Measurements from ENCODE around the gene ZAP70. TPM values are rescaled to one million over a fixed set of nuclear protein-coding genes. Genes with fewer than 3 reads are reported as not detected.

The ZAP70 gene
- total and polyA plus RNA-seq, 10 donors: 35.2 to 96.1 (median 62.2) TPM

DNA sequence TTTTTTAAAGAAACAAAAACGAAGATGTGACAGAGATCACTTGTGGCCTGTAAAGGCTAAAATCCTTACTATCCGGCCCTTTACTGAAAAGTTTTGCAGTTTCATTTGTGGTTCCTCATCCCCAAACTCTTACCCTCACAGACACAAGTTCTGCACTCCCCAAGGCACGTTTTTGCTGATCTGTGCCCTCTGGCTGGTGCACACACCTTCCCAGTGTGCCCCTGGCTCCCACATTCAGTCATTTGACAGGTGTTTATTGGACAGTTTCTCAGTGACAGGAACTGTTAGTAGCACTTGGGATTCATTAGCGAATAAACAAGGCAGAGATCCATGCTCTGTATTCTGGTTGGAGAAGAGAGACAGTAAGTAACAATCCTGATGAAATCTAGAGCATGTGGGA, 22.8 kb downstream of the ZAP70 start:
- TF ChIP-seq POLR2A (IDR thresholded peaks at IDR 0.05): no peak
- TF ChIP-seq, protein P1, sequence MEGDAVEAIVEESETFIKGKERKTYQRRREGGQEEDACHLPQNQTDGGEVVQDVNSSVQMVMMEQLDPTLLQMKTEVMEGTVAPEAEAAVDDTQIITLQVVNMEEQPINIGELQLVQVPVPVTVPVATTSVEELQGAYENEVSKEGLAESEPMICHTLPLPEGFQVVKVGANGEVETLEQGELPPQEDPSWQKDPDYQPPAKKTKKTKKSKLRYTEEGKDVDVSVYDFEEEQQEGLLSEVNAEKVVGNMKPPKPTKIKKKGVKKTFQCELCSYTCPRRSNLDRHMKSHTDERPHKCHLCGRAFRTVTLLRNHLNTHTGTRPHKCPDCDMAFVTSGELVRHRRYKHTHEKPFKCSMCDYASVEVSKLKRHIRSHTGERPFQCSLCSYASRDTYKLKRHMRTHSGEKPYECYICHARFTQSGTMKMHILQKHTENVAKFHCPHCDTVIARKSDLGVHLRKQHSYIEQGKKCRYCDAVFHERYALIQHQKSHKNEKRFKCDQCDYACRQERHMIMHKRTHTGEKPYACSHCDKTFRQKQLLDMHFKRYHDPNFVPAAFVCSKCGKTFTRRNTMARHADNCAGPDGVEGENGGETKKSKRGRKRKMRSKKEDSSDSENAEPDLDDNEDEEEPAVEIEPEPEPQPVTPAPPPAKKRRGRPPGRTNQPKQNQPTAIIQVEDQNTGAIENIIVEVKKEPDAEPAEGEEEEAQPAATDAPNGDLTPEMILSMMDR (IDR thresholded peaks at IDR 0.05 in 8 of 11, conservative IDR thresholded peaks at IDR 0.05 in 3 of 11): no peak
- no peak for TF ChIP-seq POLR2AphosphoS5 (IDR thresholded peaks at IDR 0.05)
- DNase-seq: no peak
- Histone ChIP-seq H3K36me3 (peaks cover 0 to 83% (median 13%) of the 10 kb centered on the region in 6 donors), H3K4me3 (no peak overlapping the region), H3K27me3 (replicated peaks in 1 of 7) (no peaks in the 10 kb centered on the region), H3K27ac (no peak overlapping the region), H3K4me1 (peaks cover 0 to 20% (median 5%) of the 10 kb centered on the region in 6 donors), H3K9me3 (no peaks in the 10 kb centered on the region)
- intact Hi-C loops (cut with DNase I; ENCODE audit: low total_unique reads): no loop called here
- 67 to 84% (median 77%) methylated on average over 4 of the region's 4 CpGs for WGBS, 5 donors

DNA sequence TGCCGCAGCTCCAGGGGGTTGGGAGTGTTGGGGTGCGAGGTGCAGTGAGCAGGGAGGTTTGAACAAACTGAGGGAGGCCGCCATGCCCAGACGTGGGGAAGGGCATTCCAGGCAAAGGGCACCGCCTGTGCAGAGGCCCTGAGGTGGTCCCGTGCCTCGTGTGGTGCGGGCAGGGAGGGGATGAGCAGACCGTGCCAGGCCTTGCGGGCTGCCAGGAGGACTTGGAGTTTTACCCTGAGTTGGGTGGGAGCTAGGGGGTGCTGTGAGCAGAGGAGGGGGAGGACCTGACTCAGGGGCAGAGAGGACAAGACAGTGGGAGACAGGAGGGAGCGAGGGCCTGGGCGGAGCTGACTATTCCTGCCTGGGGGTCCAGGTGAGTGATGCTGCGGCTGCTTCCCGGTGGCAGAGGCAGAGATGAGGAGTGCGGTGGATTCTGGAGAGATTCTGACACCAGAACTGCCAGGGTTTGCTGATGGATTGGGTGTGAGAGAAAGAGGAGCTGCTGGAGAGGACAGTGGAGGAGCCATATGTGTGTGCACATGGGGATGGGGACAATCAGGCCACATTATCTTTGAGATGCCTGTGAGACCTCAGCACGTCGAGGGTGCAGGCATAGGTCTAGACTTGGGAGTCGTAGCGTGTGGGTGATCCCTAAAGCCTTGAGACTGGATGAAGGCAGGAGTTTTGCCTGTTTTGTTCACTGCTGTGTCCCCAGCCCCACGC, 23.4 kb downstream of the ZAP70 start:
- Histone ChIP-seq H3K4me3 (no peak overlapping the region), H3K9me3 (no peaks in the 10 kb centered on the region), H3K27ac (no peak overlapping the region), H3K4me1 (peaks cover 0 to 21% (median 10%) of the 10 kb centered on the region in 6 donors), H3K27me3 (replicated peaks in 1 of 7) (no peaks in the 10 kb centered on the region), H3K36me3 (peaks cover 0 to 78% (median 13%) of the 10 kb centered on the region in 6 donors)
- peak; percentile 67 for DNase-seq
- intact Hi-C loops (cut with DNase I; ENCODE audit: low total_unique reads): no loop called here
- no peak for TF ChIP-seq POLR2A (IDR thresholded peaks at IDR 0.05)
- TF ChIP-seq POLR2AphosphoS5 (IDR thresholded peaks at IDR 0.05): peak in 1 of 3 donors; percentile 49
- WGBS, 5 donors: 89 to 92% (median 91%) methylated on average over 20 of the region's 20 CpGs

DNA sequence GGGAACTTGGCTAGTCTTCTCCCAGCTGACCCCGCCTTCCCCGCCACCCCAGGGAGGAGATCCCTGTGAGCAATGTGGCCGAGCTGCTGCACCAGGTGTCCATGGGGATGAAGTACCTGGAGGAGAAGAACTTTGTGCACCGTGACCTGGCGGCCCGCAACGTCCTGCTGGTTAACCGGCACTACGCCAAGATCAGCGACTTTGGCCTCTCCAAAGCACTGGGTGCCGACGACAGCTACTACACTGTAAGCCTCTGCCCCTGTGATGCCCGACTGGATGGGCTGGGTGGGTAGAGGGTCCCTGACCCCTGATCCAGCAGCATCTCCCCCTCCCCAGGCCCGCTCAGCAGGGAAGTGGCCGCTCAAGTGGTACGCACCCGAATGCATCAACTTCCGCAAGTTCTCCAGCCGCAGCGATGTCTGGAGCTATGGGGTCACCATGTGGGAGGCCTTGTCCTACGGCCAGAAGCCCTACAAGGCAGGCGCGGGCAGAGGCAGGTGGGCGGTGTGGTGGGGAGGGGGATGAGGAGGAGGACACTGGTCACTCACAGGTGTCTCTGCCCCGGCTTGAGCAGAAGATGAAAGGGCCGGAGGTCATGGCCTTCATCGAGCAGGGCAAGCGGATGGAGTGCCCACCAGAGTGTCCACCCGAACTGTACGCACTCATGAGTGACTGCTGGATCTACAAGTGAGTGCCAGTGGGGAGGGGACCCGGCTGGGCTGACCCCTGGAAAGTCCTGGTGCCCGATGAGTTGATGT, 24.2 kb downstream of the ZAP70 start:
- H3K4me1 ChIP-seq: peaks cover 0 to 29% (median 17%) of the 10 kb centered on the region in 6 donors
- H3K27me3 ChIP-seq (replicated peaks in 1 of 7): no peaks in the 10 kb centered on the region
- intact Hi-C loops (cut with DNase I; ENCODE audit: low total_unique reads): no loop called here
- no peaks in the 10 kb centered on the region for H3K9me3 ChIP-seq
- H3K27ac ChIP-seq: no peak overlapping the region
- peak; percentile 72 for DNase-seq
- peaks cover 0 to 70% (median 13%) of the 10 kb centered on the region in 6 donors for H3K36me3 ChIP-seq
- no peak overlapping the region for H3K4me3 ChIP-seq
- WGBS, 5 donors: 90 to 95% (median 93%) methylated on average over 26 to 32 of the region's 32 CpGs
- peak in 1 of 3 donors; percentile 58 for TF ChIP-seq POLR2AphosphoS5 (IDR thresholded peaks at IDR 0.05)
- TF ChIP-seq, protein P1 (IDR thresholded peaks at IDR 0.05 in 8 of 11, conservative IDR thresholded peaks at IDR 0.05 in 3 of 11): no peak

DNA sequence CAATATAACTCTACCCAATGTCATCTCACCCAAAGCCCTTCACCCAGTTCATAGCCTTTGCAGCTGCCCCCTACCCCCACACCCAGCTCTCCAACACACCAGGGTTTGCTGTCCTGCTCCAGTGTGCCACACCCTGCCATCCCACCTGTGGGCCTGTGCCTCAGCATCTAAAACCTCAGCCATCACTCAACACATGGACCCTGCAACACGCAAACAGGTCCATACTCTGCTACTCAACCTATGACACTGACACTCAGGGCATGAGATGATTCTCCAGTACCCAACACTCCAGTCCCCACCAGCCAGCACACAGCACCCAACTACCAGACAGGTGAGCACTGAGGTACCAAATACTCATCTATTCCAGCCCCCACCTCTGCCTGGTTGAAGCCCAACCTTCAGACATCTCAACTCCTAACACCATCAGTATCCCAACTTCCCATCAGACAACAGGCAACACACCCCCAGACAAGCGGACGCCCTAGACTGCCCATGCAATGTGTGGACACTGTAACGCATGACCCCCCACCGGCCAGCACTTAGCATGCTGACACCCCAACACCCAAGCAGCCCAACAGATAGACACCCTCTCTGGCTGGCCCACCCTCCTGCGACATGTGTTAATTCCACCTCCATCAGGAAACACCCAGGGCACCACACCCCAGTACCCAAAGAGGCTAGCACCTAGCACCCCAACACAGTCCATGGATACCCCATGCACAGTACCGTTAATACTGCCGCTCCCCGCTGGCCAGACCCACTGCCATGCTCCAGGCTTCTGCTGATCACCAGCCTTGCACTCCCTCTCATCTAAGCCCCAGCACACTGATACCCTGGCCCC, 25.0 kb downstream of the ZAP70 start:
- Histone ChIP-seq H3K27ac (no peak overlapping the region), H3K27me3 (replicated peaks in 1 of 7) (no peaks in the 10 kb centered on the region), H3K4me1 (peaks cover 0 to 36% (median 17%) of the 10 kb centered on the region in 6 donors), H3K36me3 (peaks cover 0 to 62% (median 13%) of the 10 kb centered on the region in 6 donors), H3K4me3 (no peak overlapping the region), H3K9me3 (no peaks in the 10 kb centered on the region)
- intact Hi-C loops (cut with DNase I; ENCODE audit: low total_unique reads): no loop called here
- DNase-seq: peak; percentile 61
- 91 to 98% (median 95%) methylated on average over 9 of the region's 9 CpGs for WGBS, 5 donors
- no peak for TF ChIP-seq POLR2A (IDR thresholded peaks at IDR 0.05)
- TF ChIP-seq, protein P1 (IDR thresholded peaks at IDR 0.05 in 8 of 11, conservative IDR thresholded peaks at IDR 0.05 in 3 of 11): no peak
- no peak for TF ChIP-seq POLR2AphosphoS5 (IDR thresholded peaks at IDR 0.05)

Measured in spleen (tissue), 11 donors.